MM.1S (cell line): Measurements from ENCODE around the gene CLK1.

Experiments
- DNase-seq: peaks from one replicate; pipeline ENCODE4 v3.0.0-alpha.2; 2015
- H2AFZ ChIP-seq: fragments of 300-600 bp; sonication (generic); 2 replicates; pipeline ENCODE4 v1.6.0; 2016; ENCODE audit warnings: antibody characterized with exemption, low read length
- H3F3A ChIP-seq: fragments of 300-600 bp; sonication (generic); 2 replicates; pipeline ENCODE4 v1.6.1; 2016; ENCODE audit warnings: mild to moderate bottlenecking, antibody characterized with exemption, low read length, moderate library complexity, mixed read lengths; ENCODE audit not compliant: insufficient read depth
- H3K27ac ChIP-seq: fragments of 300-600 bp; sonication (generic); 2 replicates; pipeline ENCODE4 v1.5.1; 2016; ENCODE audit warnings: mild to moderate bottlenecking, low read length
- H3K27me3 ChIP-seq: fragments of 300-600 bp; sonication (generic); replicated peaks from 2 replicates; pipeline ENCODE4 v1.6.0; 2016; ENCODE audit warnings: low read length; ENCODE audit not compliant: insufficient read depth
- H3K36me3 ChIP-seq: fragments of 300-600 bp; sonication (generic); replicated peaks from 2 replicates; pipeline ENCODE4 v1.6.1; 2016; ENCODE audit warnings: mild to moderate bottlenecking, low read length, mixed read lengths; ENCODE audit not compliant: insufficient read depth
- H3K4me1 ChIP-seq: fragments of 300-600 bp; sonication (generic); 2 replicates; pipeline ENCODE4 v1.6.1; 2016; ENCODE audit warnings: low read length, mixed read lengths
- H3K4me2 ChIP-seq: fragments of 300-600 bp; sonication (generic); 2 replicates; pipeline ENCODE4 v1.6.0; 2016; ENCODE audit warnings: low read depth, low read length
- H3K4me3 ChIP-seq: fragments of 300-600 bp; sonication (generic); 2 replicates; pipeline ENCODE4 v1.5.1; 2016; ENCODE audit warnings: low read length, mixed read lengths
- H3K79me2 ChIP-seq: fragments of 300-600 bp; sonication (generic); 2 replicates; pipeline ENCODE4 v1.6.1; 2016; ENCODE audit warnings: mixed run types, low read length, mixed read lengths
- H3K9ac ChIP-seq: fragments of 300-600 bp; sonication (generic); 2 replicates; pipeline ENCODE4 v1.6.1; 2016; ENCODE audit warnings: low read length, mixed read lengths
- H3K9me2 ChIP-seq: fragments of 300-600 bp; sonication (generic); replicated peaks from 2 replicates; pipeline ENCODE4 v1.6.1; 2016; ENCODE audit warnings: mild to moderate bottlenecking, low read length, mixed read lengths; ENCODE audit not compliant: insufficient read depth
- H3K9me3 ChIP-seq: fragments of 300-600 bp; sonication (generic); replicated peaks from 2 replicates; pipeline ENCODE4 v1.6.1; 2016; ENCODE audit warnings: mild to moderate bottlenecking, low read length, mixed read lengths; ENCODE audit not compliant: insufficient read depth
- H4K20me1 ChIP-seq: fragments of 300-600 bp; sonication (generic); 2 replicates; pipeline ENCODE4 v1.6.1; 2016; ENCODE audit warnings: mild to moderate bottlenecking, low read length, moderate library complexity, mixed read lengths; ENCODE audit not compliant: insufficient read depth
- EZH2 ChIP-seq: fragments of 300-600 bp; sonication (generic); optimal IDR thresholded peaks from 2 replicates; pipeline ENCODE3; 2017; ENCODE audit warnings: low read depth, mild to moderate bottlenecking, antibody characterized with exemption, low read length, mixed read lengths
- EZH2phosphoT487 ChIP-seq: fragments of 300-600 bp; sonication (generic); IDR thresholded peaks from 2 replicates; pipeline ENCODE4 v1.6.1; 2018; ENCODE audit warnings: antibody characterized with exemption, low read length
- TF ChIP-seq, protein P1 (sequence below): fragments of 300-600 bp; sonication (generic); IDR thresholded peaks from 2 replicates; pipeline ENCODE4 v1.5.1; 2016; ENCODE audit warnings: antibody characterized with exemption, low read length, mixed read lengths

Gene CLK1

DNA sequence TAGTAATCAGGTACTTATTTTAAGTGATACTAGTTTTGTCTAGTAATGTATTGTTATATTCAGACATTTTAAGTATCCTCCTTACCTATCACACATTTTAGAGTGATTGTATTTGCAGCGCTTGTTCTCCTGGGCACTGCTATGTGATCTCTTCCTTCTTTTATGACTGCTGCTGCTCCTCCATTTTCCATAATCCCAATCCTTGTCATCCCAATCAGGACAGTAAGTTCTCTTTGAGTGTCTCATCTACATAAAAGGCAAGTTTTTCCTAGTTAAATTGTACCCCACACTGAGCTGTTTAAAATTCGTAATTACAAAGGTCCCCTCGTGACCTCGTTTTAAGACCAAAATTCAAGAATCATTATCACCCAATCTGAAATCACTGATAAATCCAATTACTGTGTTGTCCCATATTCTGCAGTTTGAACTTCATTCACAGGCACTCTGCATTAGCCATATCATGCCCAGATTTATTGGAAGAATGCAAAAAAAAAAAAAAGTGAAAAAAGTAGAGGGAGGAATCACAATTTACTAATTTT, 2.8 kb downstream of the CLK1 start:
- Histone ChIP-seq H3K27me3 (no peaks in the 10 kb centered on the region), H3K4me2 (peak overlapping the region; percentile 91), H3K9me2 (no peaks in the 10 kb centered on the region), H3K4me1 (peaks cover 16% of the 10 kb centered on the region), H3F3A (peaks cover 15% of the 10 kb centered on the region), H3K9me3 (no peaks in the 10 kb centered on the region), H3K79me2 (peaks cover 79% of the 10 kb centered on the region), H3K9ac (peak overlapping the region; percentile 99; the same call in 1 of the 2 replicates), H4K20me1 (peaks cover 42% of the 10 kb centered on the region), H3K4me3 (peak overlapping the region; percentile 87), H2AFZ (no peak overlapping the region), H3K27ac (no peak overlapping the region), H3K36me3 (peaks cover 44% of the 10 kb centered on the region)
- no peak for DNase-seq
- TF ChIP-seq, protein P1, sequence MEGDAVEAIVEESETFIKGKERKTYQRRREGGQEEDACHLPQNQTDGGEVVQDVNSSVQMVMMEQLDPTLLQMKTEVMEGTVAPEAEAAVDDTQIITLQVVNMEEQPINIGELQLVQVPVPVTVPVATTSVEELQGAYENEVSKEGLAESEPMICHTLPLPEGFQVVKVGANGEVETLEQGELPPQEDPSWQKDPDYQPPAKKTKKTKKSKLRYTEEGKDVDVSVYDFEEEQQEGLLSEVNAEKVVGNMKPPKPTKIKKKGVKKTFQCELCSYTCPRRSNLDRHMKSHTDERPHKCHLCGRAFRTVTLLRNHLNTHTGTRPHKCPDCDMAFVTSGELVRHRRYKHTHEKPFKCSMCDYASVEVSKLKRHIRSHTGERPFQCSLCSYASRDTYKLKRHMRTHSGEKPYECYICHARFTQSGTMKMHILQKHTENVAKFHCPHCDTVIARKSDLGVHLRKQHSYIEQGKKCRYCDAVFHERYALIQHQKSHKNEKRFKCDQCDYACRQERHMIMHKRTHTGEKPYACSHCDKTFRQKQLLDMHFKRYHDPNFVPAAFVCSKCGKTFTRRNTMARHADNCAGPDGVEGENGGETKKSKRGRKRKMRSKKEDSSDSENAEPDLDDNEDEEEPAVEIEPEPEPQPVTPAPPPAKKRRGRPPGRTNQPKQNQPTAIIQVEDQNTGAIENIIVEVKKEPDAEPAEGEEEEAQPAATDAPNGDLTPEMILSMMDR: no peak
- TF ChIP-seq EZH2phosphoT487 (no peak), EZH2 (no peak)

DNA sequence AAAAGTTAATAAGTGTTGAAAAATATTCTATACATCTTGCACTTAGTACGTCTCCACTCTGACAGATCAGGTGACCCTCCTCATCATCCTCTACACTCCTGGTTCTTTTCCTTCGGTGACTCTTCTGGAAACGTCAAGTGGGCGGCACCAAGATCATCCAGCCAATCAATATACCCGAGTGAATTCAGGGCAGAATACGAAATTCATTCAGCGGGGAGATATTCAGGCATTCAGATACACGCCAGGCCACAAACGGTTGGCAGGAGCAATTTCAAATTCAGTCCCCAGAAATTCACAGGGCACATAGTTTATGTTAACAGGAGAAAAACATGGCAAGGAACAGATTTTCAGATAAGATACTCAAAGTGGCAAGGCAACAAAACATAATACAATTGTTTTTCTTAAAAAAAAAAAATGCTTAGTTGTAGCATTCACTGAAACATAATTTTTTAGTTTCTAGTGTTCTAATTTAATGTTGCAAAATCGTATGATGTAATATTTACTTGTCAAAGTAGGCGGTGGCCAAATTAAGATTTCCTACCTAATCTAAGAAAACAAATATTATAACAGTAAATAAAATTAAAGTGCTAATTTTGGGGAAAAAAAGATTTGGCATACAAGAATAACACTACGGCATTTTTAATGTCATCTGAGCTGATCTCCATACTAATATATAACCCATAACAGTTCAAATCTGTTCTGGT, 4.2 kb downstream of the CLK1 start:
- Histone ChIP-seq H2AFZ (no peak overlapping the region), H3K27ac (no peak overlapping the region), H3K9ac (no peak overlapping the region), H3K36me3 (peaks cover 49% of the 10 kb centered on the region), H3F3A (peaks cover 15% of the 10 kb centered on the region), H3K79me2 (peaks cover 86% of the 10 kb centered on the region), H3K4me3 (no peak overlapping the region), H3K4me2 (no peak overlapping the region), H3K27me3 (no peaks in the 10 kb centered on the region), H3K9me3 (no peaks in the 10 kb centered on the region), H3K4me1 (peaks cover 16% of the 10 kb centered on the region), H4K20me1 (peaks cover 45% of the 10 kb centered on the region), H3K9me2 (no peaks in the 10 kb centered on the region)
- DNase-seq: no peak
- TF ChIP-seq EZH2phosphoT487: no peak
- TF ChIP-seq EZH2: no peak
- TF ChIP-seq, protein P1: no peak

DNA sequence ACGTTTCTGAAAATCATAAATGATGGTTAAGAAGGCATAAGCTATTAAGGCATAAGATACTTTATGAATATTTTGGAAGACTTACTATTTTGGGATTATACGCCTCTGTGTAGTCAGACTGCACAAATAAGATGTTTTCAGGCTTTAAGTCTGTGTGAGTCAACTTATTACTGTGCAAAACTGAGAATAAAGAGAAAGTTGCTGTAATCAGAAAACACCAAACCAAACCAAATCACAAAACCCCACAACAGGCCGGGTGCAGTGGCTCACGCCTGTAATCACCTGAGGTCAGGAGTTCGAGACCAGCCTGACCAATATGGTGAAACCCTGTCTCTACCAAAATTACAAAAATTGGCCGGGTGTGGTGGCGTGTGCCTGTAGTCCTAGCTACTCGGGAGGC, 7.7 kb downstream of the CLK1 start:
- peaks cover 11% of the 10 kb centered on the region for H3K4me1 ChIP-seq
- H3K4me2 ChIP-seq: no peak overlapping the region
- H3K9me2 ChIP-seq: no peaks in the 10 kb centered on the region
- H3K27me3 ChIP-seq: no peaks in the 10 kb centered on the region
- no peak overlapping the region for H2AFZ ChIP-seq
- DNase-seq: no peak
- peaks cover 32% of the 10 kb centered on the region for H4K20me1 ChIP-seq
- peaks cover 24% of the 10 kb centered on the region for H3F3A ChIP-seq
- no peak overlapping the region for H3K9ac ChIP-seq
- peaks cover 63% of the 10 kb centered on the region for H3K36me3 ChIP-seq
- H3K27ac ChIP-seq: no peak overlapping the region
- TF ChIP-seq EZH2 (no peak), EZH2phosphoT487 (no peak)
- TF ChIP-seq, protein P1: no peak
- H3K4me3 ChIP-seq: no peak overlapping the region
- H3K9me3 ChIP-seq: no peaks in the 10 kb centered on the region
- H3K79me2 ChIP-seq: peaks cover 61% of the 10 kb centered on the region
